AG09319 (cell line): ENCODE results near the gene LDB2.

Source experiments
- DNase-seq: peaks from one replicate; pipeline ENCODE4 v3.0.0-alpha.2; 2010; ENCODE audit warnings: low read depth; ENCODE audit errors: extremely low read depth
- TF ChIP-seq, protein P1 (sequence below): IDR thresholded peaks from 2 replicates; pipeline ENCODE4 v1.5.1; 2011; ENCODE audit warnings: low read depth, mild to moderate bottlenecking, inconsistent platforms, low read length, moderate library complexity

The LDB2 gene

GRCh38 chr4:16801356-16801755, 97.1 kb downstream of the LDB2 start:
- DNase-seq, result no peak
- TF ChIP-seq, protein P1, sequence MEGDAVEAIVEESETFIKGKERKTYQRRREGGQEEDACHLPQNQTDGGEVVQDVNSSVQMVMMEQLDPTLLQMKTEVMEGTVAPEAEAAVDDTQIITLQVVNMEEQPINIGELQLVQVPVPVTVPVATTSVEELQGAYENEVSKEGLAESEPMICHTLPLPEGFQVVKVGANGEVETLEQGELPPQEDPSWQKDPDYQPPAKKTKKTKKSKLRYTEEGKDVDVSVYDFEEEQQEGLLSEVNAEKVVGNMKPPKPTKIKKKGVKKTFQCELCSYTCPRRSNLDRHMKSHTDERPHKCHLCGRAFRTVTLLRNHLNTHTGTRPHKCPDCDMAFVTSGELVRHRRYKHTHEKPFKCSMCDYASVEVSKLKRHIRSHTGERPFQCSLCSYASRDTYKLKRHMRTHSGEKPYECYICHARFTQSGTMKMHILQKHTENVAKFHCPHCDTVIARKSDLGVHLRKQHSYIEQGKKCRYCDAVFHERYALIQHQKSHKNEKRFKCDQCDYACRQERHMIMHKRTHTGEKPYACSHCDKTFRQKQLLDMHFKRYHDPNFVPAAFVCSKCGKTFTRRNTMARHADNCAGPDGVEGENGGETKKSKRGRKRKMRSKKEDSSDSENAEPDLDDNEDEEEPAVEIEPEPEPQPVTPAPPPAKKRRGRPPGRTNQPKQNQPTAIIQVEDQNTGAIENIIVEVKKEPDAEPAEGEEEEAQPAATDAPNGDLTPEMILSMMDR, result no peak

DNA sequence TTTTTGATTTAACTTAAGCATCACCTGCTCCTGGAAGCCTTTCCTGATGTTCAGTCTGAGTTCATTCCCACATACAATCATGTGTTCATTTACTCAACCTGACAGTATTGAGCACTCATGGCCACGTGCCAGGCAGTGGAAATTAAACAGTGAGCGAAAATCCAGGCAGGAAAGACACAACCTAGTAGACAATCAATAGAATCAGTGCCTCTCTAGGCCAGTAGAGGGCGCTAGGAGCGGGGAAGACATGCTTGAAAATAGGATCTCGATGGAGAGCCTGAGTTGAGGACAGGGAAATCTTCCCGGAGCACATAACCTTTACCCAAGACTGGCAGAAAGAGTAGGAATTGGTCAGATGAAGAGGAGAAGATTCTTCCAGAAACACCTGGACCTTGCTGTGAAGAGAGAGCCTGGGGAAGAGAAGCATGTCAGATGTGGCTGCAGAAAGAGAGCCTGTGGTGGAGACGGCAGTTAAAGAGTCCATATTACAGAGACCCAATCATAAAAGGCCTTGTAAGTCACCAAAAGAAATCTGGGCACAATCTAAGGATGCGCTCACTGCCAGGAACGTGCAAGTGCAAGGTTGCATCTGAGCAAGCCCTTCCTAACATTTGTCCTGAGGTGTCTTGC, 103.5 kb downstream of the LDB2 start:
- no peak for DNase-seq
- TF ChIP-seq, protein P1, result peak; percentile 88

GRCh38 chr4:16791460-16791859, 107.0 kb downstream of the LDB2 start:
- no peak for DNase-seq
- TF ChIP-seq, protein P1, result no peak

DNA sequence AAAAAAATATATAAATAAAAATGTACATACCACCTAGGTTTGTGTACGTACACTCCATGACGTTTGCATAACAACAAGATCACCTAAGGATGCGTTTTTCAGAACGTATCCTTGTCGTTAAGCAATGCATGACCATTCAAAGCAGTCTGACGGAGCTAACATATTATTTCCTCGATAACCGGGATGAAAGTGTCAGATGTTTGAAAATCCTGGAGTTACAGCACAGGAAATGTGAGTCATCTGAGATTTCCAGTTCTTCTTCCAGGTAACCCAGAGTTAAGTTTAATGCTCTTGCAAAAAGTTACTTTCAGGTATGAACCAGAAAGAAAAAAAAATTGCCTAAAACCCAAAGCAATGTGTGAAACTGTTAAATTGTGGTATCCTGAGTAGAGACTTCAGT, 107.9 kb downstream of the LDB2 start:
- DNase-seq, result no peak
- TF ChIP-seq, protein P1, result no peak

DNA sequence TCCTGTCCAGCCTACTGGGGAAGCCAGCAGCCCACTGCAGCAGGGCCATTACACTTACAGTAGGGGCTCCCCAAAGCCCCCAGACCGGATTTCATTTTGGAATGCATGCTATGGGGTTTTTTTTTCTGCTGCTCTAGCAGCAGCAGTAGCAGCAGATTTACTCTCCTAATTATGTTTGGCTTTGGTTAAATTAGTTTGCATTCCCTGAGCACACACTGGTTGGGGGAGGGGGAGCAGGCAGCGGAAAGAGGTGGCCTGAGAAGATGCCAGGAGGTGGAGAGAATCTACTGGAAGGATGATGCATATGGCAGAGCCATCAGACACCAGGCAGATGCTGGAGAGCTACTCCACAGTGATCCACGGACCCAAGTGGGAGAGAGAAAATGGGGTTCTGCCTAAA, 109.6 kb downstream of the LDB2 start:
- no peak for DNase-seq
- TF ChIP-seq, protein P1, result no peak

- no peak for DNase-seq
- TF ChIP-seq, protein P1, result no peak
These were observed 112.5 kb downstream of the LDB2 start for GRCh38 chr4:16785793-16786527.

DNA sequence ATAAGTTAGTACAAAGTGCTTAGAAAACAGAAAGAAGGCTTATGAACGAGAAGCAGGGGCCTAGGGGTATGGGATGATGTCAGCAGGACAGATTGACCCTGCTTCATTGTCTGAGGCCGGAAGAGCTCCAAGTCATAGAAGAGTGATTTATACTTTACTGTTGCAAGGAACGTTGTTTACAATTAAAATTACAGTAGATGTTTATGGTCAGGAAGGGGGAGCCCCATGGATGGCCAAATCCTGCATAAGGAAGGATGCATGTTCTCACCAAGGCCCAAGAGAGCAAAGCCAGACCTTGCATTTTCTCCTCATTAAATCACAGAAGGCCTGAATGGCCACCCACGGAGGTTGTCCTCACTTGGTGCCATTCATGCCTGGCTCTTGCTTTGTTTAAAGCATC, 115.3 kb downstream of the LDB2 start:
- DNase-seq, result no peak
- TF ChIP-seq, protein P1, result no peak
